PC-3 (cell line): ENCODE results near the gene SEPTIN2.

Experiments used
- EZH2phosphoT487 ChIP-seq: fragments of 300-600 bp; sonication (generic); IDR thresholded peaks from 2 replicates; pipeline ENCODE4 v1.6.1; 2018; ENCODE audit warnings: mild to moderate bottlenecking, antibody characterized with exemption, low read length, borderline replicate concordance
- TF ChIP-seq, protein P1 (sequence below): fragments of 300-600 bp; sonication (generic); conservative IDR thresholded peaks from 2 replicates; pipeline ENCODE4 v1.5.1; 2017; ENCODE audit warnings: antibody characterized with exemption, low read depth, mild to moderate bottlenecking, low read length

DNA sequence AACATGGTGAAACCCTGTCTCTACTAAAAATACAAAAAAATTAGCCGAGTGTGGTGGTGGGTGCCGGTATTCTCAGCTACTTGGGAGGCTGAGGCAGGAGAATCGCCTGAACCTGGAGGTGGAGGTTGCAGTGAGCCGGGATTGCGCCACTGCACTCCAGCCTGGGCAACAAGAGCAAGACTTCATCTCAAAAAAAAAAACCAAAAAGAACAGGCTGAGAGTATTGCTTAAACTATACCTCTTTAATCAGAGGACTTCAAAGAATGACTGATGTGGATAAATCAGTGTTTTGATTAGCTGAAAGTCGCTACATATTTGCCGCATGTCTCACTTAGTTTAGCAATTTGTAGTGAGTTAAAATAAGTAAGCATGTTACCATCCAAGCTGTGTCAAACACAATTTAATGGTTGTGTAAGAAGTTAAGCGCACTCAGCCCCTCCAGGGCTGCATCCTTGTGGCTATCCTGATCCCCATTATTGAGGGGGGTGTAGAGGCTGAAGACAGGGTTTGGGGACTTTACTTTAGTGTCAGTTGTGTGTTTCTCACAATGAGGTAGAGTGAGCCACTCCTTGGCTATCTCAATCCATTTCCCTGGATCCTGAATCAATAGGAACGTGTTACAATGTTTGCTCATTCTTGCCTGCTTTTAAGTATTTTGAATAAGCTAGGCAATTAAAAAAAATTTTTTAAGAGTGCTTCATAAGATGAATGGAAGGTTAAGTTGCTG lies 29.4 kb downstream of the SEPTIN2 start:
- TF ChIP-seq, protein P1, sequence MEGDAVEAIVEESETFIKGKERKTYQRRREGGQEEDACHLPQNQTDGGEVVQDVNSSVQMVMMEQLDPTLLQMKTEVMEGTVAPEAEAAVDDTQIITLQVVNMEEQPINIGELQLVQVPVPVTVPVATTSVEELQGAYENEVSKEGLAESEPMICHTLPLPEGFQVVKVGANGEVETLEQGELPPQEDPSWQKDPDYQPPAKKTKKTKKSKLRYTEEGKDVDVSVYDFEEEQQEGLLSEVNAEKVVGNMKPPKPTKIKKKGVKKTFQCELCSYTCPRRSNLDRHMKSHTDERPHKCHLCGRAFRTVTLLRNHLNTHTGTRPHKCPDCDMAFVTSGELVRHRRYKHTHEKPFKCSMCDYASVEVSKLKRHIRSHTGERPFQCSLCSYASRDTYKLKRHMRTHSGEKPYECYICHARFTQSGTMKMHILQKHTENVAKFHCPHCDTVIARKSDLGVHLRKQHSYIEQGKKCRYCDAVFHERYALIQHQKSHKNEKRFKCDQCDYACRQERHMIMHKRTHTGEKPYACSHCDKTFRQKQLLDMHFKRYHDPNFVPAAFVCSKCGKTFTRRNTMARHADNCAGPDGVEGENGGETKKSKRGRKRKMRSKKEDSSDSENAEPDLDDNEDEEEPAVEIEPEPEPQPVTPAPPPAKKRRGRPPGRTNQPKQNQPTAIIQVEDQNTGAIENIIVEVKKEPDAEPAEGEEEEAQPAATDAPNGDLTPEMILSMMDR = no peak
- TF ChIP-seq EZH2phosphoT487 = no peak
